NCI-H2171 treated with DMSO at 0.1 percent for 48 hours (cell line): ENCODE data around the gene C1QTNF9.
"Not testable (repeated sequence)": the region's sequence is repeated elsewhere in the genome, so short reads cannot be mapped to it uniquely, and the experiment has no call there.

Experiments
- DNase-seq: peaks from one replicate; lab custom pipeline; 2025; lab: John Stamatoyannopoulos, UW

Gene C1QTNF9, protein sequence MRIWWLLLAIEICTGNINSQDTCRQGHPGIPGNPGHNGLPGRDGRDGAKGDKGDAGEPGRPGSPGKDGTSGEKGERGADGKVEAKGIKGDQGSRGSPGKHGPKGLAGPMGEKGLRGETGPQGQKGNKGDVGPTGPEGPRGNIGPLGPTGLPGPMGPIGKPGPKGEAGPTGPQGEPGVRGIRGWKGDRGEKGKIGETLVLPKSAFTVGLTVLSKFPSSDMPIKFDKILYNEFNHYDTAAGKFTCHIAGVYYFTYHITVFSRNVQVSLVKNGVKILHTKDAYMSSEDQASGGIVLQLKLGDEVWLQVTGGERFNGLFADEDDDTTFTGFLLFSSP

GRCh38 chr13:24309300-24309699 lies at the start of gene C1QTNF9:
Gene C1QTNF9, plus strand, starts transcription at chr13:24309580. Its CDS starts 6,424 bp downstream, at chr13:24316004.
- DNase-seq: not testable (repeated sequence)

DNA sequence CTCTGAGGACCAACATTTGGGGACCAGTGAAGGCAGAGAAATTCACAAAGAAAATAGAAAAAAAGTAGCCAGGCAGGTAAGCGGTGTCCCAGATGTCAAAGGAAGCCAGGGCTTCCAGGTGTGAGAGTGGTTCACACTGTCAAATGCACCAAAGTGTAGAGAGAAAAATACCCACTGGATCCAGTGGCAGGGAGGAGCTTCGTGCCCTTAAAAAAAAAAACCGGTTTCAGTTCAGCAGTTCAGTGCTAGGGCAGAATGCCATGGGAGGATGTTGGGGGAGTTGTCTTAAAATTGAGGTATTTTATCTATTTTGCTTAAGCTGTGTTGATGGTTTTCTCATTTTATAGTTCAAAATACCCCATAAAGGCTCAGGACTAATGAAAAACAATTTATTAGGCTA lies 47.8 kb upstream of the C1QTNF9 start:
- no peak for DNase-seq

GRCh38 chr13:24263632-24264031 lies 45.7 kb upstream of the C1QTNF9 start:
- no peak for DNase-seq

DNA sequence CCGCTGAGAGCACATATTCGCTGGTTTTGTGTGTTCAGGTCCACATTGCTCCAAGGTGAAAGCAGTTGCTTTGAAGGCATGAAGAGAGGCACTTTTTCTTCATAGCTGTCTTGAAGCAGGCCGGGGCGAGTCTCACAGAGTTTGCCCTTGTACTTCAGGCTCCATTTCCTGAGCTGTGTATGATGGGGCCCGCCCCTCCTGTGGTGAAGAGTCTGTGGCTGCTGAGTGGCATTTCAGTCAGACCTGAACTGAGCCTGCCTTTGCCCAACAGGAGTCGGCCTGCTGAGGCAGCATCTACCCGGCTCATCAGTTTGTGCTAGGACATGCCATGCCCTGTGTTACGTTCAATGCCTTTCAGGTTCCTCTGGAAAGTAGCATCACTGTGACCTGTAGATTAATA lies 44.4 kb upstream of the C1QTNF9 start:
- DNase-seq: no peak

GRCh38 chr13:24265453-24265852 lies 43.9 kb upstream of the C1QTNF9 start:
- DNase-seq: no peak

DNA sequence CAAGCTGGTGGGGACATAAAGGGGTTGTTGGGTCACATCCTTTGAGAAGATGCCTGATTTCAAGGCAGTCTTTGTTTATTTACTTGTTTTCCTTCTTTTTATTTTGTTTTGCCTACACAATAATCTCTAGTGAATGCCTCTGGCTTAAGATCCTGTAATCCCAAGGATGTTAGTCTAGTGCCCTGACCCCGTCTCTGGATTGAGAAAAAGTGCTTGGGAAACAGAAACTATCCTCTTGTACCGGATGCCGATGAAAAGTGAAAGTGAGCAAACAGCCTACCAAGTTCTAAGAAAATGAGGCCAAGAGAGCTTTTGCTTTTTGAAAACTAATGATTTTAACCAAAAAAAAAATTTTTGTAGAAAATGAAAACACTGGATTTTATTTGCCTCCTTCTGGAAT lies 42.1 kb upstream of the C1QTNF9 start:
- DNase-seq: no peak

DNA sequence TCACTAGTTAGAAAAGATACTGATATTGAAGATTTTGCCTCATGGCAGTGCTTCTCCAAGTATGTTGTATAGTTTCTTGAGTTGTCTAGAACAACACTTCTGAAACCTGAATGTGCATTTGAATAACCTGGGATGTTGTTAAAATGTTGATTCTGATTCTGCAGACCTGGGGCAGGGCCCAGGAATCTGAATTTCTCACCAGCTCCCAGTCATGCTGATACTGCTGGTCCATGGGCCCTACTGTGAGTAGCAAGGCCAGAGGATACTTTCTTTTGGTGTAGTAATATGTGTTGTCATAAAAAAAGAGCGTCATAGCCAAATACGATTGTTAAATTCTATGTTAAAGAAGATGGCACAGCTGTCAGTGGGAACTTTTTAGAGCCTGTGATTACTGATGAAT lies 41.6 kb upstream of the C1QTNF9 start:
- DNase-seq: no peak

DNA sequence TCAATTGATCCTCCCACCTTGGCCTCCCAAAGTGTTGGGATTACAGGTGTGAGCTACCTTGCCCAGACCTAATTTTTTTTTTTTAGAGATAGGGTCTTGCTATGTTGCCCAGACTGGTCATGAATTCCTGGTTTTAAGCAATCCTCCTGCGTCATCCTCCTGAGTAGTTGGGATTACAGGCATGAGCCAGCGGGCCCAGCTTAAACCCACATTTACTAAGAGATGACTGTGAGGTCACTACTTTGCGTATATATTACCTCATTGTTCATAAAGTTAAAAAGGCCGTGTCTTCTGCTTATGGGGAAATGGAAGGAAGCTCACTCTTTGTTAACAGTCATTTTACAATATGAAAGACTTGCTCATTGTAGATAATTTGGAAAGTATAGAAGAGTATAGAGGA lies 39.6 kb upstream of the C1QTNF9 start:
- no peak for DNase-seq

- DNase-seq: no peak
Observed at GRCh38 chr13:24270639-24271141, 38.7 kb upstream of the C1QTNF9 start.

DNA sequence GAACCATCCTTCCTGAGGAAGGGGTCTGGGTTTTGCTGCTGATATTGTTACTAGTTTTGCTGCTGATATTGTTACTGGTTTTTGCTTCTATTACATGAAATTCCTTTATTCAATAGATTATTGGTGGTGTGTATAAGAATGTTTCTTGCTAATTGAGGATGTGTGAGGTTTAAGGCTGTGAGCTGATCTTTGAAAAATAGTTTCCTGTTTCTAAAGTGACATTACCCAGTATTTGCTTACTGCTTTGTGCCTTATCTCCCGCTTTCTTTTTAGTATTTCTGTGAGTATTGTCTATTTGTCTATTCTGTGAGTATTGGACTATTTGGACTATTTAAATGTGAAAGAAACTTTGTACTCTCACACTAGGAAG lies 38.2 kb upstream of the C1QTNF9 start:
- DNase-seq: no peak

DNA sequence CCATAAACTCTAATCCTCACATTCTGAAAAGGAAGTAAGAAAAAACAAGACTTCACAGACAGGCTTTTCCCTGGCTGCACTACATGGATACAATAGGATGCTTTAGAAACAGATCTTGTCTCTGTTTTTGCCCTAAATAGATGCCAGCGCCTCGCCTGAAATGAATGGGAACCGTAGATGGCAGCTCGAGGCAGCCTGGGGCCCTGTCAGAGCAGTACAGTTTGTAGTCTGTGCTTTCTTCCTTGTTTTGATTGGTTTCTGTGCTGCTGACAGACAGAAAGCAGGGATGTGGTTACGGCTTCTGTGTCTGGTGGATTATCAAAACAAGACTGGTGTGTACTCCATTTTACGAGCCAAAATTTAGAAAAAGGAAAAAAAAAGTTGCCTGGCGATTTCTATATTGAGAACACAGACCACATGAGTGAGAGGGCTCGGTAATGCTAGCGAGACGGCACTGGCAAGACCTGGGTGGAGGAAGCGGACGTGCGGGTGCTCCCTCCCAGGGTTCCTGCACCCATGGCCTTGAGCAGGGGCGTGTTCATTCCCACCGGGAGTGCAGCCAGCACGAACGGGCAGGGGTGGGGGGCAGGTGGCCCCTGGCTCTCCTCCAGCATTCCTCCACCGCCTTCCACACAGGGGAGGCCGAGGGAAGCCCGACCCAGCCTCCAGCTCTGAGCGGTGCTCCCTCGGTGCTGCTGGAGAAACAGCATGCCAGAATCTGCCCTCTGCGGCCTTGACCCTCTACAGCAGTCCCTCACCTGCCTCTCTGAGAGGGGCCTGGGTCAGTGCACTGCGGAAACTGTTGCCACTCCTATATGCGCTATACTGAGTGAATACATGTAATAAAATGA lies 37.6 kb upstream of the C1QTNF9 start:
- no peak for DNase-seq

GRCh38 chr13:24272452-24273161 lies 36.8 kb upstream of the C1QTNF9 start:
- no peak for DNase-seq

DNA sequence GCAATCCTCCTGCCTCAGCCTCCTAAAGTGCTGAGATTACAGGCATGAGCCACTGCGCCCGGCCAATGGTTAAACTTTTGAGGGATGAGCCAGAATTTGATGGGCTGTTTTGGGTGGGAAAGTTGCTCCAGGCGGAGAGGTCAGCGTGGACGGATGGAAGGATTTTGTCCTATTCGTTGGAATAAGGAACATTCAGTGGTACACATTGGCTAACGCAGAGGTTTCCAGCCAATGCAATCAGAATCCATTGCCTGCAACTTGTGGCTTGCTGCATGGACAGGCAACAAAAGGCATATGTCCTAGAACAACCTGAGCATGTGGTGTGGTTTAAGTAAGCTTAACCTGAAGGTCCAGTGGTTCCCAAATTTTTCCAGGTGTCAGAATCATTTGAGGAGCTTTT lies 35.5 kb upstream of the C1QTNF9 start:
- no peak for DNase-seq

DNA sequence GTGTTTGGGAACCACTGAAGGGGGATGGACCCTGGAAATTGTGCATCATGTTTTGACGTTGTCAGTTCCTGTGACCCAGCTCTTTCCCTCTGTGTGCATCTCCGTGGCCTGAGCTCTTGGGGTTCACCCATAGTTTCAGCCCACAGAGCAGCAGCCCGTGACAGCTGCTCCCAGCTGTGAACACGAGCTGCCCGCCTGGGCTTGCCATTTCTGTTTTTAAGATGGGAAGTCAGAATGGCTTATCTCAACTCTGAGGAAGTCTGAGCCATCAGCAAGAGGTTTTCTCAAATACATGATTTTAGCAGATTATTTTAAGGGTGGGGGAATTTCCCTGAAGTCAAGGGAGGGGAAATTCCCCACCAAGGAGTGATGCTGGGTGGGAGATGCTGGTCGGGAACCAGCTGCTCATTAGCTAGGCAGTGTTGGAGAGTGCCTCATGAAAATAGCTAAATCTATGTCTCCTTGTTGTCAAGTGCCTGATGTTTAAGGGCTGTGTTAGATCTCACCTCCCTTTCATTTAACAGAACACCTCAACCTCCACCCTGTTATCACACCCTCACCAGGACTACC lies 34.8 kb upstream of the C1QTNF9 start:
- DNase-seq: peak; percentile 22

DNA sequence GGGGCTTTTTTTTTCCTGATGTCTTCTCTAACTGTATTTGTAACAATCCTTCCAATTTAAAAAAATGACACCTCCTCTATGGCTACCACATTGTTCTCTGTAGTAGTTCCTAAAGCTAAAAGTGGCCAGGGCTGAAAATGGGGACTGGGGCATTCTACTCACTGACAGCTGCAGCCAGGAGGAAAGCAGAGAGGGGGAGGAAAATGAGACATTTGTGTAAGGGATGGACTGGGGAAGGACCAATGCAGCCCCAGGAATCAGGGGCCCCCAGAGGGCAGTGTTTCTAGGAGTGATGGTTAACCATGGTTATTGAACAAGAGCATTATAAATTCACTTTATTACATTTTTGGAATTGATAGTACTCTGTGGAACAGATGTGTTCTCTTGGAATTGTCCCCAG lies 34.3 kb upstream of the C1QTNF9 start:
- no peak for DNase-seq

GRCh38 chr13:24276306-24276705 lies 33.1 kb upstream of the C1QTNF9 start:
- no peak for DNase-seq

- no peak for DNase-seq
Observed at GRCh38 chr13:24276861-24277260, 32.5 kb upstream of the C1QTNF9 start.

DNA sequence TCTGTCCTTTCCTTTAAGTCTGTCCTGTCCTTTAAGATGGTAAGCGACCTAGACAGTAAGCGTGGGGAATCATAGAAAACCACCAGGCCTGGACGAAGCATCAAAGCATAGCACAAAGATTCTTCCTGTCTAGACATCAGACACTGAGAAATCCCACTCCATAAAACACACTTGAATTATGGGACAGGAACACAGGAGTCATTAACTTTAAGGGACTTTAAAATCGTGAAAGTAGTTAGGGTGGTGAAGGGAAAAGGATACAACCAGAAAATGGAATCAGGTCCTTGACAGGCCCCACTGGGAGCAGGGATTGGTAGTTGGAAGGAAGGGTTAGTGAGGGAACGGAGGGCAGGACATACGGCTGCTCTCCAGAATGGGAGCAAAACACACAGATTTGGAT lies 31.6 kb upstream of the C1QTNF9 start:
- DNase-seq: no peak

GRCh38 chr13:24279327-24280110 lies 29.9 kb upstream of the C1QTNF9 start:
- no peak for DNase-seq

DNA sequence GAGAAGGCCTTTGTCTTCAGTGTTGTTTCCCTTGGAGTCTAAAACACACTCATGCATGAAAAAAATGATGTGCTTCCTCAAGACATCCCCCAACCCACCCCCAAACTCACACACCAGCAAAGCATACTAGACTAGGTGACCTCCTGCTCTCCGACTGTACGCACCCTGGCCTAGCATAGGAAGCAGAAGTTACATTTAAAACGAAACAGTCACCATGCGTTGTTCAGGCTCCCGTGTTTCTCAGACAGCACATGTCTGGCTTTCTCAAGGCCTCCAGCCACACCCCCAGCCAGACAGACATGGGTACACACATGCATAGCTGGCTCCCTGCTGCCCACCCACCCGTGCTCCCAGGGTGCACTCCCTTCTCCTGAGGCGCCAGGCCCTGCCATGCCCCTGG lies 28.7 kb upstream of the C1QTNF9 start:
- DNase-seq: no peak
